ENCODE data around the gene FADS1. TPM values are rescaled to one million over a fixed set of nuclear protein-coding genes. Genes with fewer than 3 reads are reported as not detected.

The FADS1 gene
- total RNA-seq, 1 experiment from 2014 or later, result 61.5 TPM

- H3K27me3 ChIP-seq (replicated peaks), result no peaks in the 10 kb centered on the region
- DNase-seq (ENCODE audit: low read depth in 1 of 2, low spot score in 2 of 2), result no peak
- no peak overlapping the region for H3K4me3 ChIP-seq
- no peaks in the 10 kb centered on the region for H3K4me1 ChIP-seq (replicated peaks)
- no peaks in the 10 kb centered on the region for H3K36me3 ChIP-seq
- no peak overlapping the region for H3K27ac ChIP-seq
- no peaks in the 10 kb centered on the region for H3K9me3 ChIP-seq (replicated peaks)
These were observed 21.7 kb upstream of the FADS1 start for GRCh38 chr11:61838501-61838900.

GRCh38 chr11:61837411-61838005, 20.7 kb upstream of the FADS1 start:
- no peaks in the 10 kb centered on the region for H3K27me3 ChIP-seq (replicated peaks)
- H3K9me3 ChIP-seq (replicated peaks), result no peaks in the 10 kb centered on the region
- no peak overlapping the region for H3K27ac ChIP-seq
- no peak overlapping the region for H3K4me3 ChIP-seq
- no peaks in the 10 kb centered on the region for H3K36me3 ChIP-seq
- no peaks in the 10 kb centered on the region for H3K4me1 ChIP-seq (replicated peaks)
- DNase-seq (ENCODE audit: low read depth in 1 of 2, low spot score in 2 of 2), result no peak

- Histone ChIP-seq H3K27ac (no peak overlapping the region), H3K36me3 (no peaks in the 10 kb centered on the region), H3K27me3 (replicated peaks) (no peaks in the 10 kb centered on the region), H3K4me3 (no peak overlapping the region), H3K9me3 (replicated peaks) (no peaks in the 10 kb centered on the region), H3K4me1 (replicated peaks) (no peaks in the 10 kb centered on the region)
- no peak for DNase-seq (ENCODE audit: low read depth in 1 of 2, low spot score in 2 of 2)
These were observed 19.4 kb upstream of the FADS1 start for GRCh38 chr11:61836193-61836592.

- Histone ChIP-seq H3K27ac (no peak overlapping the region), H3K4me1 (replicated peaks) (no peaks in the 10 kb centered on the region), H3K9me3 (replicated peaks) (no peaks in the 10 kb centered on the region), H3K27me3 (replicated peaks) (peaks cover 13% of the 10 kb centered on the region), H3K4me3 (no peak overlapping the region), H3K36me3 (no peaks in the 10 kb centered on the region)
- no peak for DNase-seq (ENCODE audit: low read depth in 1 of 2, low spot score in 2 of 2)
These were observed 17.7 kb upstream of the FADS1 start for GRCh38 chr11:61834278-61835048.

GRCh38 chr11:61833926-61834277, 17.1 kb upstream of the FADS1 start:
- peaks cover 4% of the 10 kb centered on the region for H3K4me1 ChIP-seq (replicated peaks)
- peaks cover 19% of the 10 kb centered on the region for H3K27me3 ChIP-seq (replicated peaks)
- H3K9me3 ChIP-seq (replicated peaks), result no peaks in the 10 kb centered on the region
- H3K36me3 ChIP-seq, result no peaks in the 10 kb centered on the region
- no peak for DNase-seq (ENCODE audit: low read depth in 1 of 2, low spot score in 2 of 2)
- H3K4me3 ChIP-seq, result no peak overlapping the region
- no peak overlapping the region for H3K27ac ChIP-seq

GRCh38 chr11:61833471-61833870, 16.7 kb upstream of the FADS1 start:
- H3K4me1 ChIP-seq (replicated peaks), result peaks cover 8% of the 10 kb centered on the region
- H3K27me3 ChIP-seq (replicated peaks), result peaks cover 23% of the 10 kb centered on the region
- no peak overlapping the region for H3K4me3 ChIP-seq
- no peak for DNase-seq (ENCODE audit: low read depth in 1 of 2, low spot score in 2 of 2)
- 0 out of 2 replicates have a peak, but pooled peaks cover under 1% of the 10 kb centered on the region for H3K36me3 ChIP-seq
- no peak overlapping the region for H3K27ac ChIP-seq
- H3K9me3 ChIP-seq (replicated peaks), result no peaks in the 10 kb centered on the region

- Histone ChIP-seq H3K27me3 (replicated peaks) (peaks cover 30% of the 10 kb centered on the region), H3K27ac (no peak overlapping the region), H3K4me3 (no peak overlapping the region), H3K36me3 (0 out of 2 replicates have a peak, but pooled peaks cover 4% of the 10 kb centered on the region), H3K9me3 (replicated peaks) (no peaks in the 10 kb centered on the region), H3K4me1 (replicated peaks) (peaks cover 15% of the 10 kb centered on the region)
- DNase-seq (ENCODE audit: low read depth in 1 of 2, low spot score in 2 of 2), result no peak
These were observed 16.0 kb upstream of the FADS1 start for GRCh38 chr11:61832754-61833153.

- peaks cover 36% of the 10 kb centered on the region for H3K27me3 ChIP-seq (replicated peaks)
- no peak overlapping the region for H3K27ac ChIP-seq
- 0 out of 2 replicates have a peak, but pooled peaks cover 4% of the 10 kb centered on the region for H3K36me3 ChIP-seq
- H3K4me1 ChIP-seq (replicated peaks), result peaks cover 21% of the 10 kb centered on the region
- DNase-seq (ENCODE audit: low read depth in 1 of 2, low spot score in 2 of 2), result no peak
- no peak overlapping the region for H3K4me3 ChIP-seq
- no peaks in the 10 kb centered on the region for H3K9me3 ChIP-seq (replicated peaks)
These were observed 15.4 kb upstream of the FADS1 start for GRCh38 chr11:61832207-61832606.

- H3K9me3 ChIP-seq (replicated peaks), result no peaks in the 10 kb centered on the region
- no peak for DNase-seq (ENCODE audit: low read depth in 1 of 2, low spot score in 2 of 2)
- H3K36me3 ChIP-seq, result 0 out of 2 replicates have a peak, but pooled peaks cover 4% of the 10 kb centered on the region
- peaks cover 41% of the 10 kb centered on the region for H3K27me3 ChIP-seq (replicated peaks)
- H3K27ac ChIP-seq, result no peak overlapping the region
- H3K4me1 ChIP-seq (replicated peaks), result peaks cover 21% of the 10 kb centered on the region
- H3K4me3 ChIP-seq, result no peak overlapping the region
These were observed 13.7 kb upstream of the FADS1 start for GRCh38 chr11:61830237-61831105.

- H3K27ac ChIP-seq, result no peak overlapping the region
- H3K9me3 ChIP-seq (replicated peaks), result no peaks in the 10 kb centered on the region
- peaks cover 21% of the 10 kb centered on the region for H3K4me1 ChIP-seq (replicated peaks)
- H3K27me3 ChIP-seq (replicated peaks), result peaks cover 41% of the 10 kb centered on the region
- 0 out of 2 replicates have a peak, but pooled peaks cover 4% of the 10 kb centered on the region for H3K36me3 ChIP-seq
- H3K4me3 ChIP-seq, result no peak overlapping the region
- no peak for DNase-seq (ENCODE audit: low read depth in 1 of 2, low spot score in 2 of 2)
These were observed 13.0 kb upstream of the FADS1 start for GRCh38 chr11:61829806-61830205.

- peak in 1 of 2 experiments; percentile 23 for DNase-seq (ENCODE audit: low read depth in 1 of 2, low spot score in 2 of 2)
- Histone ChIP-seq H3K4me1 (replicated peaks) (peaks cover 21% of the 10 kb centered on the region), H3K36me3 (0 out of 2 replicates have a peak, but pooled peaks cover 4% of the 10 kb centered on the region), H3K27ac (no peak overlapping the region), H3K27me3 (replicated peaks) (peaks cover 41% of the 10 kb centered on the region), H3K4me3 (peak overlapping the region; percentile 32), H3K9me3 (replicated peaks) (no peaks in the 10 kb centered on the region)
These were observed 12.0 kb upstream of the FADS1 start for GRCh38 chr11:61828629-61829407.

- Histone ChIP-seq H3K27me3 (replicated peaks) (peaks cover 41% of the 10 kb centered on the region), H3K9me3 (replicated peaks) (no peaks in the 10 kb centered on the region), H3K4me1 (replicated peaks) (peaks cover 21% of the 10 kb centered on the region), H3K36me3 (0 out of 2 replicates have a peak, but pooled peaks cover 4% of the 10 kb centered on the region), H3K4me3 (peak overlapping the region; percentile 32), H3K27ac (no peak overlapping the region)
- peak in 1 of 2 experiments; percentile 22 for DNase-seq (ENCODE audit: low read depth in 1 of 2, low spot score in 2 of 2)
These were observed 11.5 kb upstream of the FADS1 start for GRCh38 chr11:61828379-61828628.
